DND-41 (cell line): ENCODE results near the gene CNIH2.

Experiments
- ATAC-seq: fragments of 200-7000 bp; cut with Tn5 transposase; 3 replicates; pipeline ENCODE4 v1.9.1; 2021; ENCODE audit warnings: low read depth; ENCODE audit not compliant: insufficient read depth
- DNase-seq: peaks from one replicate; pipeline ENCODE4 v3.0.0-alpha.2; 2020
- H2AFZ ChIP-seq: 2 replicates; pipeline ENCODE4 v1.6.0; 2012; ENCODE audit warnings: low read depth, low read length
- H3K27ac ChIP-seq: 2 replicates; pipeline ENCODE4 v1.5.1; 2012; ENCODE audit warnings: low read length, inconsistent platforms
- H3K27me3 ChIP-seq: fragments of 200-600 bp; sonication (generic); 2 replicates; pipeline ENCODE4 v1.6.0; 2012; ENCODE audit warnings: low read length, mild to moderate bottlenecking, inconsistent platforms; ENCODE audit not compliant: insufficient read depth, poor library complexity
- H3K36me3 ChIP-seq: 2 replicates; pipeline ENCODE4 v1.5.1; 2012; ENCODE audit warnings: low read length, inconsistent platforms; ENCODE audit not compliant: insufficient read depth
- H3K4me1 ChIP-seq: 2 replicates; pipeline ENCODE4 v1.5.1; 2012; ENCODE audit warnings: mild to moderate bottlenecking, low read length; ENCODE audit not compliant: insufficient read depth
- H3K4me2 ChIP-seq: 2 replicates; pipeline ENCODE4 v1.6.0; 2012; ENCODE audit warnings: mild to moderate bottlenecking, moderate library complexity, low read length, inconsistent platforms; ENCODE audit not compliant: insufficient read depth
- H3K4me3 ChIP-seq, 2 experiments: fragments of 200-600 bp in 1 of 2; shearing (Covaris generic) in 1 of 2; 2 replicates each; pipeline ENCODE4 v1.5.1; 2012 to 2016; ENCODE audit warnings: inconsistent platforms in 2 of 2, low read length in 2 of 2, mild to moderate bottlenecking in 2 of 2, low read depth in 1 of 2, moderate library complexity in 1 of 2
- H3K79me2 ChIP-seq: 2 replicates; pipeline ENCODE4 v1.6.0; 2012; ENCODE audit warnings: low read length, inconsistent platforms; ENCODE audit not compliant: insufficient read depth
- H3K9ac ChIP-seq: 2 replicates; pipeline ENCODE4 v1.6.0; 2012; ENCODE audit warnings: low read depth, mild to moderate bottlenecking, inconsistent platforms, low read length, moderate library complexity
- H3K9me3 ChIP-seq: 2 replicates; pipeline ENCODE4 v1.5.1; 2012; ENCODE audit warnings: low read length, moderate library complexity, mild to moderate bottlenecking, inconsistent platforms; ENCODE audit not compliant: insufficient read depth, severe bottlenecking
- H4K20me1 ChIP-seq: 2 replicates; pipeline ENCODE4 v1.6.0; 2012; ENCODE audit warnings: low read length; ENCODE audit not compliant: insufficient read depth
- CTCF ChIP-seq: IDR thresholded peaks from 2 replicates; pipeline ENCODE4 v1.5.1; 2012; ENCODE audit warnings: borderline replicate concordance, low read length, moderate library complexity, mild to moderate bottlenecking; ENCODE audit not compliant: poor library complexity, severe bottlenecking; ENCODE audit errors: extremely low read depth
- EZH2 ChIP-seq: IDR thresholded peaks from 3 replicates; pipeline ENCODE4 v1.6.1; 2012; ENCODE audit warnings: borderline replicate concordance, low read depth, mild to moderate bottlenecking, moderate library complexity, low read length, inconsistent platforms; ENCODE audit not compliant: severe bottlenecking

The CNIH2 gene

GRCh38 chr11:66321606-66322005, 43.6 kb downstream of the CNIH2 start:
- Histone ChIP-seq H3K36me3 (no peaks in the 10 kb centered on the region), H3K9ac (no peak overlapping the region), H4K20me1 (0 out of 2 replicates have a peak, but pooled peaks cover 2% of the 10 kb centered on the region), H2AFZ (no peak overlapping the region), H3K4me2 (no peak overlapping the region), H3K79me2 (no peaks in the 10 kb centered on the region), H3K4me1 (peaks cover 44% of the 10 kb centered on the region), H3K27ac (no peak overlapping the region), H3K27me3 (no peaks in the 10 kb centered on the region), H3K9me3 (no peaks in the 10 kb centered on the region), H3K4me3 (no peak overlapping the region)
- TF ChIP-seq CTCF (no peak), EZH2 (no peak)
- ATAC-seq (no peak), DNase-seq (no peak)

GRCh38 chr11:66322732-66323427, 44.9 kb downstream of the CNIH2 start:
- no peaks in the 10 kb centered on the region for H3K36me3 ChIP-seq
- H3K9ac ChIP-seq, result no peak overlapping the region
- no peak overlapping the region for H2AFZ ChIP-seq
- no peak for ATAC-seq
- H3K27ac ChIP-seq, result no peak overlapping the region
- TF ChIP-seq EZH2 (no peak), CTCF (no peak)
- H3K9me3 ChIP-seq, result no peaks in the 10 kb centered on the region
- H3K27me3 ChIP-seq, result no peaks in the 10 kb centered on the region
- H3K4me2 ChIP-seq, result no peak overlapping the region
- DNase-seq, result no peak
- no peaks in the 10 kb centered on the region for H3K79me2 ChIP-seq
- H3K4me1 ChIP-seq, result peaks cover 44% of the 10 kb centered on the region
- no peak overlapping the region for H3K4me3 ChIP-seq
- peaks cover 2% of the 10 kb centered on the region; the same call in 1 of the 2 replicates for H4K20me1 ChIP-seq

GRCh38 chr11:66323684-66324083, 45.7 kb downstream of the CNIH2 start:
- Histone ChIP-seq H3K27me3 (no peaks in the 10 kb centered on the region), H3K27ac (no peak overlapping the region)
- no peak for ATAC-seq

More at GRCh38 chr11:66323684-66324083, 45.7 kb downstream of the CNIH2 start:
- no peaks in the 10 kb centered on the region for H3K79me2 ChIP-seq
- H3K4me2 ChIP-seq, result no peak overlapping the region
- no peak overlapping the region for H2AFZ ChIP-seq
- peaks cover 44% of the 10 kb centered on the region for H3K4me1 ChIP-seq
- H4K20me1 ChIP-seq, result peaks cover 2% of the 10 kb centered on the region; the same call in 1 of the 2 replicates
- H3K9me3 ChIP-seq, result no peaks in the 10 kb centered on the region
- no peaks in the 10 kb centered on the region for H3K36me3 ChIP-seq
- no peak for DNase-seq
- H3K9ac ChIP-seq, result no peak overlapping the region
- no peak overlapping the region for H3K4me3 ChIP-seq
- TF ChIP-seq EZH2, result no peak
- no peak for TF ChIP-seq CTCF
